Transverse colon (tissue), 3 donors: ENCODE measurements around the gene TRMT61A.

ENCODE experiments used
- POLR2A ChIP-seq: fragments of 450-650 bp; IDR thresholded peaks from one replicate; pipeline ENCODE4 v1.6.1; 2016; ENCODE audit warnings: antibody characterized with exemption, mild to moderate bottlenecking, moderate library complexity
- TF ChIP-seq, protein P1 (sequence below), 5 experiments: fragments of 200-600 bp in 3 of 5; fragments of 450-650 bp in 2 of 5; sonication (generic) in 3 of 5; IDR thresholded peaks; 1 replicate in 2 of 5; 2 replicates in 3 of 5; pipeline ENCODE4 v1.5.1; 2016 to 2017; ENCODE audit warnings: antibody characterized with exemption in 5 of 5, inconsistent platforms in 3 of 5, mild to moderate bottlenecking in 2 of 5, moderate library complexity in 1 of 5

- TF ChIP-seq, protein P1, sequence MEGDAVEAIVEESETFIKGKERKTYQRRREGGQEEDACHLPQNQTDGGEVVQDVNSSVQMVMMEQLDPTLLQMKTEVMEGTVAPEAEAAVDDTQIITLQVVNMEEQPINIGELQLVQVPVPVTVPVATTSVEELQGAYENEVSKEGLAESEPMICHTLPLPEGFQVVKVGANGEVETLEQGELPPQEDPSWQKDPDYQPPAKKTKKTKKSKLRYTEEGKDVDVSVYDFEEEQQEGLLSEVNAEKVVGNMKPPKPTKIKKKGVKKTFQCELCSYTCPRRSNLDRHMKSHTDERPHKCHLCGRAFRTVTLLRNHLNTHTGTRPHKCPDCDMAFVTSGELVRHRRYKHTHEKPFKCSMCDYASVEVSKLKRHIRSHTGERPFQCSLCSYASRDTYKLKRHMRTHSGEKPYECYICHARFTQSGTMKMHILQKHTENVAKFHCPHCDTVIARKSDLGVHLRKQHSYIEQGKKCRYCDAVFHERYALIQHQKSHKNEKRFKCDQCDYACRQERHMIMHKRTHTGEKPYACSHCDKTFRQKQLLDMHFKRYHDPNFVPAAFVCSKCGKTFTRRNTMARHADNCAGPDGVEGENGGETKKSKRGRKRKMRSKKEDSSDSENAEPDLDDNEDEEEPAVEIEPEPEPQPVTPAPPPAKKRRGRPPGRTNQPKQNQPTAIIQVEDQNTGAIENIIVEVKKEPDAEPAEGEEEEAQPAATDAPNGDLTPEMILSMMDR (IDR thresholded peaks at IDR 0.05): no peak
- TF ChIP-seq POLR2A: no peak
Observed at GRCh38 chr14:103569408-103569807, 40.4 kb downstream of the TRMT61A start.
